ENCODE results near the gene RUNX2. TPM values are rescaled to one million over a fixed set of nuclear protein-coding genes. Genes with fewer than 3 reads are reported as not detected.

Gene RUNX2
- total and polyA plus RNA-seq, 8 donors: 2.5 to 5.9 (median 3.0) TPM

- intact Hi-C loops (cut with DNase I): no loop called here
- H3K36me3 ChIP-seq: no peaks in the 10 kb centered on the region
- H3K4me3 ChIP-seq: peak overlapping the region; percentile 67 to 77
- DNase-seq (no peak), ATAC-seq (peak; percentile 10)
- no peaks in the 10 kb centered on the region for H3K27me3 ChIP-seq
- peak overlapping the region; percentile 94 to 96 for H3K27ac ChIP-seq
- H3K4me1 ChIP-seq: peaks cover 0 to 23% of the 10 kb centered on the region in 2 donors
- TF ChIP-seq CTCF (IDR thresholded peaks at IDR 0.05): no peak
- H3K9me3 ChIP-seq: no peaks in the 10 kb centered on the region
Observed at GRCh38 chr6:45377043-45377553, 49.0 kb downstream of the RUNX2 start.

GRCh38 chr6:45377554-45378333 is 49.6 kb downstream of the RUNX2 start, which contains the start of gene SUPT3H:
TSS of gene SUPT3H (minus strand) at chr6:45377934.
- Histone ChIP-seq H3K9me3 (no peaks in the 10 kb centered on the region), H3K4me3 (peak within 1 kb of the TSS; percentile 67 to 77), H3K27ac (peak within 1 kb of the TSS; percentile 94 to 96), H3K36me3 (no peaks in the 10 kb centered on the region), H3K27me3 (no peaks in the 10 kb centered on the region), H3K4me1 (peaks cover 0 to 23% of the 10 kb centered on the region in 2 donors)
- peak; percentile 92 to 99 (median 96) for DNase-seq
- intact Hi-C loops (cut with DNase I): no loop called here
- ATAC-seq: peak; percentile 95
- peak in 1 of 2 donors; percentile 22 for TF ChIP-seq CTCF (IDR thresholded peaks at IDR 0.05)

- Histone ChIP-seq H3K36me3 (no peaks in the 10 kb centered on the region), H3K27ac (peak overlapping the region; percentile 94 to 96), H3K9me3 (no peaks in the 10 kb centered on the region), H3K4me3 (peak overlapping the region; percentile 67 to 77), H3K27me3 (no peaks in the 10 kb centered on the region), H3K4me1 (peaks cover 0 to 23% of the 10 kb centered on the region in 2 donors)
- no peak for TF ChIP-seq CTCF (IDR thresholded peaks at IDR 0.05)
- intact Hi-C loops (cut with DNase I): no loop called here
- DNase-seq (peak in 2 of 4 donors; percentile 43 to 76), ATAC-seq (peak; percentile 41)
Observed at GRCh38 chr6:45378334-45378926, 50.3 kb downstream of the RUNX2 start.

- H3K4me3 ChIP-seq: no peak overlapping the region
- H3K9me3 ChIP-seq: no peaks in the 10 kb centered on the region
- H3K36me3 ChIP-seq: no peaks in the 10 kb centered on the region
- DNase-seq: no peak
- TF ChIP-seq CTCF (IDR thresholded peaks at IDR 0.05): no peak
- peaks cover 0 to 15% of the 10 kb centered on the region in 2 donors for H3K4me1 ChIP-seq
- H3K27me3 ChIP-seq: no peaks in the 10 kb centered on the region
- no peak overlapping the region for H3K27ac ChIP-seq
- intact Hi-C loops (cut with DNase I): no loop called here
- no peak for ATAC-seq
Observed at GRCh38 chr6:45382391-45382790, 54.3 kb downstream of the RUNX2 start.

GRCh38 chr6:45386501-45386900 is 58.4 kb downstream of the RUNX2 start:
- H3K4me1 ChIP-seq: no peaks in the 10 kb centered on the region
- intact Hi-C loops (cut with DNase I): no loop called here
- H3K27me3 ChIP-seq: no peaks in the 10 kb centered on the region
- ATAC-seq: no peak
- H3K4me3 ChIP-seq: no peak overlapping the region
- no peaks in the 10 kb centered on the region for H3K36me3 ChIP-seq
- no peak overlapping the region for H3K27ac ChIP-seq
- no peak for TF ChIP-seq CTCF (IDR thresholded peaks at IDR 0.05)
- H3K9me3 ChIP-seq: no peaks in the 10 kb centered on the region
- no peak for DNase-seq
